ENCODE data around the gene C3orf62.
A peak's percentile ranks its signal among the peaks of the same experiment; 100 is the strongest.

The C3orf62 gene

DNA sequence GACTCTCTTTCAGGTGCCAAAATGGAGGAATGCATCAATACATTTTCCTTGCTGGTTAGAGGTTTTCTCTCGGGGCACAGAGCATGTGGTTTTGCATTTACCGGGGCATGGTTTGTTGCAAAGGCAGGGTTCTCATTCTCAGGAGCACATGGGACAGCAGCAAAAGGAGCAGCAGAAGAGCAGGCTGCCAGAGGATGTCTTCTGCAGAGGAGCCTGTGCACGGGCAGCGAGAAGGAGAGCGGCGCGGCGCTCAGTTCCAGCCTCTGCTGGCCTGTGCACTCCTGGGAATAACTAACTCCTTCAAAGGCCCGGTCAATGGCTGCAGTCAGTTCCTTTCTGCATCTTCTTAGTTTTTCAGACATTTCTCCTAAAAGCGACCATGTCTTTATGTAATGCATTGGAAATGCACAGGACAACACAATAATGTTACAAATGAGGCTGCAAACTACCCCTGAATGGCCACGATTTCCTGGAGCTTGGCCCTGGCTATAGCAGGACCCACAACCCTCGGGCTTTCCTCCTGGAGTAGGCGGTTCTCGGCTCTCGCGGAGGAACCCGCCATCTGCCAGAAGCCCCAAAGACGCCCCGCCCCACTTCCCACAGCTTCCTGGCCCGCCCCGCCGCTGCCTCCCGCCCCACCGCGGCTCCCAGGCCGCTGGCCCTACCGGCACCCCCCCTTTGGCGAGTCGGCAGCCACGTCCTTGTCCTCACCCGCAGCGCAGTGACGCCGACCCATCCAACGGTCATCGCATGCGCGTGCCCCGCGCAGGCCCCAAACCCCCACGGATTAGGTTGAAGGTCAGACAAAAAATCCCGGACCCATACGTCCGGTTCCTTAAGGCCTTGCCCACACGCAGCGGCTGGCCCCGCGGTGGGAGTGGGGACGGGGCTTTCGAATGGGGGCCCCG lies at the start of gene C3orf62:
C3orf62 (minus strand) TSS at position 758 of the 908 bp plus-strand sequence; CDS start at position 398, 360 bp downstream.
- H3K4me1 Mint-ChIP-seq = peaks cover 27% of the 10 kb centered on the region
- H3K27ac Mint-ChIP-seq = peak within 1 kb of the TSS; percentile 90
- H3K36me3 Mint-ChIP-seq = peaks cover 4% of the 10 kb centered on the region
- H3K9me3 Mint-ChIP-seq = no peaks in the 10 kb centered on the region
- peak within 1 kb of the TSS; percentile 83 for H3K4me3 Mint-ChIP-seq
- H3K27me3 Mint-ChIP-seq = no peaks in the 10 kb centered on the region

DNA sequence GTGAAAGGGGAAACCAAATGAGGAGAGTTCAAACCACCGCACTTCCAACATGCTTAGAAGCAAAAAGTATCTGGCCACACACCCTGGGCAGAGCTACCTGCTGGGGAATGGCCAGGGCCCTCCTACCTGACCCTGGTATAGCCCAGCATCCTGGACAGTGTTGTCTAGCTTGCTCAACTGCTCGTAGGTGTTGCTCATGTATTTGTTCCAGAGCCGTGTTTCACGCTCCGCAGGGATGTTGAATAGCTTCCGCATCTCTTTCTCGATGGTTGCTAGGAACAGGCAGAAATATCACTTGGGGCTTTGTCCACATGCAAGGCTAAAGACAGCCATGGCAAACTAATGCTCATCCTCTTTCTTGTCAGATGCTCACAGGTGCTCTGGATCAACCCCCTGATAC lies 47.7 kb upstream of the C3orf62 start:
- H3K4me1 Mint-ChIP-seq = peaks cover 3% of the 10 kb centered on the region
- no peak overlapping the region for H3K4me3 Mint-ChIP-seq
- peaks cover 20% of the 10 kb centered on the region for H3K36me3 Mint-ChIP-seq
- H3K9me3 Mint-ChIP-seq = no peaks in the 10 kb centered on the region
- H3K27me3 Mint-ChIP-seq = no peaks in the 10 kb centered on the region
- no peak overlapping the region for H3K27ac Mint-ChIP-seq

DNA sequence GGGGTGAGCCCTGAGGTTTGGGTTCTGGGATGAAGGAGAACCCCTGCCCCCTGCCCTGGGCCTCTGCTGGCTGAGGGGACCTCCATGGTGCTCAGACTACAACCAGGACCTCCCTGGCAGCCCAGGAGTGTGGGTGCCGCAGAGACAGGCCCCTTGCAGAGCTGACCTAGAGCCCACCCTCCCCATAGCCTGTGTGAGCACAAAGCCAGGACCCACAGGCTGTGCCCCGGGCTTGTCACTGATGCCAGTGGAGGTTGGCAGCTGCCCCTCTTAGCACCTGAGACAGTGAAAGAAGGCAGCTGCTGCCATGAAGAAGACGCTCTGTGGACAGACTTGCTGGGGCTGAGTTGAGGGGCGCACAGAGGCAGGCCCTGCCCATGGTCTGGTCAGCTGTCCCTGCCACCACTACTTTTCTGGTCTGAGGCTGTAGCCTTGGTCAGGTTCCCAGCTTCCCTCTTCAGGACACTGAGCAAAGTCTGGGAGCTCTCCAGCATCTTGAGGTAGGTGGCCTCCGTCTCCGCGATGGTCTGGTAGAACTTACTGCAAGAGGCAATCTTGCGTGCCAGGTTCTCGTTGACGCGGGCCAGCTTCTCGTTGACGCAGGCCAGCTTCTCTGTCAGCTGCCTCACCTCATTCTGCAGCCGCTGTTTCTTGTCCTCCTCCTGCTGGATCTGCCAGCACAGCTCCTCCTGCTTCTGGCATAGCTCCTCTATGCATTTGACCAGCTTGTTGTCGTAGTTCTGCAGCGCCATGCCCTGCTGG lies 39.8 kb upstream of the C3orf62 start:
- Mint-ChIP-seq H3K27ac (no peak overlapping the region), H3K27me3 (no peaks in the 10 kb centered on the region), H3K36me3 (peaks cover 9% of the 10 kb centered on the region), H3K4me3 (no peak overlapping the region), H3K4me1 (peaks cover 10% of the 10 kb centered on the region), H3K9me3 (no peaks in the 10 kb centered on the region)

DNA sequence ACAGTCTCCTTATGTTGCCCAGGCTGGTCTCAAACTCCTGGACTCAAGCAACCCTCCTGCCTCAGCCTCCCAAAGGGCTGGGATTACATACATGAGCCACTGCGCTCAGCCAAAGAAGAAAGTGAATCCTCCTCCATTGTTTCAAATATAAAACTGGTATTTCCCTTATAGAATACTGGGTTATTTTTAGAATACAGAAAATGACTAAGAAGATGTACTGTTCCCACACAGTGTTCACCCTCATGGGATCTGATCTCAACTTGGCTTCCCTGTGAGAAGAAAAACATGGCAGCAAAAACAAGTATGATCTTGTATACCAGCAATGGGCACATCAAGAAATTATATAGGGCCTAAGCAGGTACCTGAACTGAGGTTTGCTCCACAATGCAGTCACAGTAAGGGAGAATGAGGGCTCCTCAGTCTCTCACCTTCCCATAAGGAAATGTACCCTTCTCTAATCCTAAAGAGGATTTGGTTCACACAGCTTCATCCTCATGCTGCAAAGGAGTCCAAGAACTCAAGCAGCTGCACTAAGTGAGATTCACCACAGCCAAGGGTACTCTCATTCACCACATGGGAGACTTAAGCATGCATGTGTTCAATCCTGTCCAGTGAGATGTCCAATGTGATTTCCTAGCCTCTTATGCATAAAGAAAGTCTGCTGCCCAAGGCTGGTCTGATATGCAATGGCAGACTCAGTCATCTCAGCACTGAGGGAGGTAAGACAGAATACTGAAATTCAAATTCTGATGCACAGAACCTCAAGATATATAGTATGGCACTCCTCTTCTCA lies 37.1 kb upstream of the C3orf62 start:
- peaks cover 4% of the 10 kb centered on the region for H3K36me3 Mint-ChIP-seq

DNA sequence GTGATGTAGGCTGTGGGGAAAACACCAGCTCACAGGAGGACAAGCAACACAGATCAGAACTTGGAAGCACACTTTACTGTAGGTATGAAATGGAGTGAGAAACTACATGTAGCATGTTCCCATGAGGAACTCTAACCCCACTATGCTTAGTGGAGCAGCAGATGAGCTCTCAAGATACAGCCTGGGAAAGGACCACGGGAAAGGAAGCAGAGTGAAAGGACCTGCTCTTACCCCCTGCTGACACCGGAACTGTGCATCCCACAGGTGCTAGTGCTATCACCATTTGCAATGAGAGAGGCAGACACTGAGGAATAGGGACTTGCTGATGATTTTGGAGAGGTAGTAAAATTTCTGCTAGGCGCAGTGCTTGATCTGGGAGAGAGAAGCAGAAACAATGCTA lies 34.3 kb upstream of the C3orf62 start:
- H3K36me3 Mint-ChIP-seq = peaks cover 2% of the 10 kb centered on the region
- H3K9me3 Mint-ChIP-seq = no peaks in the 10 kb centered on the region
- H3K27ac Mint-ChIP-seq = peak overlapping the region; percentile 24
- no peaks in the 10 kb centered on the region for H3K27me3 Mint-ChIP-seq
- peaks cover 10% of the 10 kb centered on the region for H3K4me1 Mint-ChIP-seq
- no peak overlapping the region for H3K4me3 Mint-ChIP-seq

More for the DNA sequence above, 37.1 kb upstream of the C3orf62 start:
- Mint-ChIP-seq H3K27me3 (no peaks in the 10 kb centered on the region), H3K27ac (peak overlapping the region; percentile 72), H3K9me3 (no peaks in the 10 kb centered on the region), H3K4me1 (peaks cover 10% of the 10 kb centered on the region), H3K4me3 (no peak overlapping the region)

DNA sequence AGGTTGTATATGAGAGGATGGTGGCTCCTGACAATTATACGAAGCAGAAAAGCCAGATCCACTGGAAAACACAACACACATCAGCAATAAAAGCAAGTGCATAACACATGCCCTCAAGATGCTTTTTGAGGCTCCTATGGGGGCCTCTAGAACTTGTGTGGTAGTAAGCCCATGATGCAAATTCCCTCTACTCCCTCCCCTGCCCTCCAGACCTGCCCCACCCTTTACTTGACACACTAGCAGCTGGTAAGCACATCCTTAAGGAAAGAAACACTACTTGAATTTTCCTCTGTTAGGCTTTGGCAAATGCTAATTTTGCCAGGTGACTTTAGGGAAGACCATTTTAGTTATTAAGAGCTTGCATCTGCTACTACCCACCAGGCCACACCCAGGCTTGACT lies 33.6 kb upstream of the C3orf62 start:
- Mint-ChIP-seq H3K27me3 (no peaks in the 10 kb centered on the region), H3K36me3 (peaks cover 2% of the 10 kb centered on the region), H3K9me3 (no peaks in the 10 kb centered on the region), H3K4me3 (no peak overlapping the region), H3K27ac (no peak overlapping the region), H3K4me1 (peaks cover 10% of the 10 kb centered on the region)

DNA sequence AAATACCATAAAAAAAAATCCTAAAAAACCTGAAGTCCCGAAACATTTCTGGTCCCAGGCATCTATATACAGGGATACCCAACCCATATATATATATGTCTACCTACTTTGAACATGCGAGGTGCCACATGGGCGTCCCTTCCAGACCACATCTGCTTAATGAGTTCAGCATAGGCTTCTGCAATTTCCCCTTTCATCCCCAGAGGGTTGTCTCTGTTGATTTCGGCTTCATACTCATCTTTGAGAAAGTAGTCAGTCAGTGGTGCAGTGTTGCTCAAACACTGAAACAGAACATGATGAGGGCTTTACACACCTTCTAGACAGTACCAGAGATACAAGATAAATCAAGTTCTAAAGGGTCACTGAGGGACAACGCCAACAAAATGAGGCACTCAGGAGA lies 28.6 kb upstream of the C3orf62 start:
- Mint-ChIP-seq H3K27ac (no peak overlapping the region), H3K27me3 (no peaks in the 10 kb centered on the region), H3K36me3 (peaks cover 6% of the 10 kb centered on the region)

DNA sequence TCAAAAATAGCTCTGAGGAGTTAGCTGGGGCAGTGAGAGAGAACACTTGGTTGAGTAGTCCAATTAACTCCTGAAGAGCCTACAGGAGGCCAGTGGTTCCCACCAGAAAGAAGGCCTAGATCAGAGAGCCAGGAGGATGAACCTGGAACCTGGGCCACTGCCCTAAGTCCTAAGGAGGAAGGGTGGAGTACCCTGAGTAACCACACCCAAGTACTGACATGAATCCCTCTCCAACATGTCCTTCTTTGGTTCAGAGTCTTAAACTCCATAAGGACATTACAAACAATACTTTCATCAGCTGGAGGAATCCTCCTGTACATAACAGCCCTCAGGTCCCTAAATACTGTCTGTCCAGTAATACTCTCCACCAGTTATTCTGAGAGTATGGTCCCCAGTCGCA lies 25.6 kb upstream of the C3orf62 start:
- Mint-ChIP-seq H3K4me3 (no peak overlapping the region), H3K27ac (peak overlapping the region; percentile 8), H3K9me3 (no peaks in the 10 kb centered on the region), H3K36me3 (peaks cover 5% of the 10 kb centered on the region), H3K27me3 (no peaks in the 10 kb centered on the region), H3K4me1 (no peaks in the 10 kb centered on the region)

More for the DNA sequence above, 28.6 kb upstream of the C3orf62 start:
- Mint-ChIP-seq H3K9me3 (no peaks in the 10 kb centered on the region), H3K4me1 (no peaks in the 10 kb centered on the region), H3K4me3 (no peak overlapping the region)

DNA sequence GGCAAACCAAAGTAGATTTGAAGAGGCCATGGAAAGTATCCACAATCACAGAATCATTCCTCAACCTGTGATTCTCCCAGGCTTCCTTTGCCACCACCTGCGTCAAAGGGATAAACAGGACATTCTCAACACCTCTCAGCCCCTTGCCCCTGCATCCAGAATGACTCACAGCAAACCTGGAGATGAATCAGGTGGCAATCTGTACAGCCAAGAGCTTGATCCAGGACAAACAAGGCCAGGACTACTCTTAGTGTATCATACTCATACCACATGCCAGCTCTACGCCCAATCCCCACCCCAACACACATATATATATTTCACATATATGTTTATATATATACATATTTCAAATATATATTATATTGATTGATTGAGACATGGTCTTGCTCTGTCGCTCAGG lies 23.6 kb upstream of the C3orf62 start:
- Mint-ChIP-seq H3K4me1 (no peaks in the 10 kb centered on the region), H3K9me3 (no peaks in the 10 kb centered on the region), H3K27ac (no peak overlapping the region), H3K27me3 (no peaks in the 10 kb centered on the region), H3K36me3 (peaks cover 6% of the 10 kb centered on the region), H3K4me3 (no peak overlapping the region)

DNA sequence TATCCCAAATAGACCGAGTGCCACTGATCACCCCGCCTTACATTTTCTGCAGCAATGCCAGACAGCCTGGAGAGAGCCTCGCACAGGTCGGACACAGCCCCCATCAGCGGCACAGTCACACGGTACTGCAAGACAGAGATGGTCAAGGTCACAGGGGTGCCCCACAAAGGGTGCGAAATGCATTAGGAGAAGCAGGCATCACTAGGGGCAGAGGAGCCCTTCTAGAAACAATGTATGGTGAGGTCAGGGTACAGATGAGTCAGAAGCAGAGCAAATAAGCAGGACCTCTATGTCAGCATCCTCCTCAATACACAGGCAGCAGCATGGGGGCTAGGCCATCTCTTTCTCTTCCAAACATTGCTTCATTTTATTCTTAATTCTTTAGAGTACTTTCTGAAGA lies 21.5 kb upstream of the C3orf62 start:
- H3K9me3 Mint-ChIP-seq = no peaks in the 10 kb centered on the region
- H3K4me1 Mint-ChIP-seq = no peaks in the 10 kb centered on the region
- H3K27me3 Mint-ChIP-seq = no peaks in the 10 kb centered on the region
- H3K36me3 Mint-ChIP-seq = peaks cover 7% of the 10 kb centered on the region
- H3K27ac Mint-ChIP-seq = no peak overlapping the region
- H3K4me3 Mint-ChIP-seq = no peak overlapping the region

DNA sequence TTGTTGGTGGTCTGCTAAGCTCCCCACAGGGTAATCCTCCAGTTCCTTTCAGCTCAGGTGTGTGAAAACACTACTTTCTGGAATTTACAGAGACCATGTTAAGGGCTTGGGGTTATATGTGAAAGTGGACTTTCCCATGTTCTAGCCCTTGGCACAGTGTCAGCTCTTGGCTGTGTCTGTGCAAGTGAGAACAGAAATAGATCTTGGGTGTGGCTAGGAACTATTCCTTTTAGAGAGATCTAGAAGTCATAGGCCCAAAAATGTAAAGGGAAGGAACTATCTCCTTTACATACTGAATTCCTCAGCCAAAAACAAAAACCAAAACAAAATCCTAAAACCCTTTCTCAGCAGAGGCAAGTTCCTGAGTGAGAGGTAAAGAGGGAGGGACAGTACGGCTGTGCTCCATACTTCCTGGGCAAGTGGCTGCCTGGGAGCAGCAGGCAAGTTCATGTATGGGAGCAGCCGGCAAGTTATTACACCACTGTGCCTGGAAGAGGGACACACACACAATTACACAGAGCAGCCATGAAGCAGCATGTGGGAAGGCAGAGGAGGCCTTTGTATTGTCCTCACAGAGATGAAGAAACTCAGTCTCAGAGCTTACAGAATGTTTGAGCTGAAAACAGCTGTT lies 19.9 kb upstream of the C3orf62 start:
- H3K4me1 Mint-ChIP-seq = no peaks in the 10 kb centered on the region
- no peaks in the 10 kb centered on the region for H3K9me3 Mint-ChIP-seq
- H3K27me3 Mint-ChIP-seq = no peaks in the 10 kb centered on the region
- peak overlapping the region; percentile 30 for H3K27ac Mint-ChIP-seq
- H3K4me3 Mint-ChIP-seq = no peak overlapping the region
- peaks cover 9% of the 10 kb centered on the region for H3K36me3 Mint-ChIP-seq

DNA sequence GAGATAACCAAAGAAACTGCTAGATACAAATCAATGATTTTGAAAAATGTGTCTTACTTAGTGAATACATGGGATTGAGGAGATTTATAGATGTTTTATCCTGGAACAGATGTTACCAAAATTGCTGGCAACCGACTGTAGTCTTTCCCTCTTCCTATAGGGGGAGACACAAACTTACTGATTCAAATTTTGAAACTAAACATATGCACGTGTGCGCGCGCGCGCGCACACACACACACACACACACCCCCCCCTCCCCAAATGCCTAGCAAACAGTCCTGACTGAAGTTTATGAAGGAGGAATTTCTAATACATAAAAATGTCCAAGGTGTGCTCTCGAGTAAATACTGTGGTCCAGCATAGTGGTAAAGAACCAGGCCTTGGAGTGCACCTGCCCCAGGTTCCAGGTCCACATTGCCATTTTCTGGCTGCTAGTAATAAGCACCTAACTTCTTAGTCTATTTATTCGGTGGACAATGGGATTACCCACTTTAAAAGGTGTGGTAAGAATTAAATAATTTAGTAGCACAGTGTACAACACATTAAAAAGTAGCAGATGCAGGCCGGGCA lies 18.5 kb upstream of the C3orf62 start:
- Mint-ChIP-seq H3K27me3 (no peaks in the 10 kb centered on the region), H3K4me3 (no peak overlapping the region)

DNA sequence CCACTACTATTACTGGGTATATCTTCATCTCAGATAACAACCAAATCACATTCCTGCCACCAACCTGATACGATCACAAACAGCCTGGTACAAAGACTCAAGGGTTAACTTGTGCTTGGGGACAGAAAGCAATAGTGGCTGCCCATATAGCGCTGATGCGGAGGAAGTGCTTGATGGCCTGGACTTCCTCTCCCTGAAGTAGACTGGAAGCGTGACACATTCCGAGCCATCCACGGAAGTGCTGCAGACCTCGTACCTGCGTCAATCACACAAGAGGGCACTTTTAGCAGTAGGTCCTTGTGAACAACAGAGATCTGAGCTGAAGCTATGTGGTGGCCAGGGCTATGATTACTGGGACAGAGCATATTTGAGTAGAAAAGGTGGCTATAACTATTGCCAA lies 17.3 kb upstream of the C3orf62 start:
- Mint-ChIP-seq H3K9me3 (no peaks in the 10 kb centered on the region), H3K27ac (no peak overlapping the region), H3K4me3 (no peak overlapping the region), H3K36me3 (peaks cover 9% of the 10 kb centered on the region), H3K4me1 (no peaks in the 10 kb centered on the region), H3K27me3 (no peaks in the 10 kb centered on the region)

More for the DNA sequence above, 18.5 kb upstream of the C3orf62 start:
- Mint-ChIP-seq H3K27ac (peak overlapping the region; percentile 23), H3K36me3 (peaks cover 9% of the 10 kb centered on the region), H3K9me3 (no peaks in the 10 kb centered on the region), H3K4me1 (no peaks in the 10 kb centered on the region)

DNA sequence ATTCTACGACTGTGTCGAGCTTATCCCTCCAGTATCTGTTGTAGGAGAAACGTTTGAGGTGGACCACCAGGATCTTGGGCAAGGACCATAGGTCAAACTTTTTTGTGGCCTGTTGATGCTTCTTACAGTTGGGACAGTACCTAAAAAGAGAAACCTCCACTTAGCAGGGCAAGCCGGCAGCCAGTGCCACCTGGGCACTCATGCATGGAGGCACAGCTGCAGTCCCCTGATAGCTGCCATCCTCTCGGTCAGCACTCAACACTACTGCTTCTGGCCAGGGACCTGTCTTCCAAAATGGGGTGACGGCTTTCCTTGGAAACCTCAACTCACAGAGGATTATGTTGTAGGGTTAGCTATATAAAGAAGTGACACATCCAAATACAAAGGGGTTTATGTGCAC lies 7.0 kb upstream of the C3orf62 start:
- peaks cover 12% of the 10 kb centered on the region for H3K36me3 Mint-ChIP-seq
- no peak overlapping the region for H3K27ac Mint-ChIP-seq
- no peaks in the 10 kb centered on the region for H3K9me3 Mint-ChIP-seq
- no peaks in the 10 kb centered on the region for H3K4me1 Mint-ChIP-seq
- no peaks in the 10 kb centered on the region for H3K27me3 Mint-ChIP-seq
- no peak overlapping the region for H3K4me3 Mint-ChIP-seq

DNA sequence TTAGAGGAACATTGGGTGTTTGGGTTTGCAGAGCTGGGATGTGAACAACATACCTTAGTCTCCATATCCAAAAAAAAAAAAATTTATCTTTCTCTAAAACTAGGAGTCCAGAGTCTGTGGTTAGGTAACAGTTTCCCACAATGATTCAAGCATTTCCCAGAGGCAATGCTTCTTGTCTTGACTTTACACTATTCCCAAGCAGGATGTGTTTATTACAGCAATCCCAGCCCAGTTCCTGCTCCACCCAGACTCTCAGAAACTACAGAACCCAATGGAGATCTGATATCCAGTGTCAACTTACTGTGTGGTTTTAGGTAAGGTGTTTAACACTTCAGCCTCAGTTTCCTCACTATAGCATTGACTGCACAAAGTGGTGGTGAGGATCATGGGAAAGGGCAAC lies 2.3 kb upstream of the C3orf62 start:
- Mint-ChIP-seq H3K4me3 (no peak overlapping the region), H3K36me3 (peaks cover 6% of the 10 kb centered on the region), H3K4me1 (peaks cover 23% of the 10 kb centered on the region), H3K27ac (peak overlapping the region; percentile 46), H3K27me3 (no peaks in the 10 kb centered on the region), H3K9me3 (no peaks in the 10 kb centered on the region)
